ENCODE measurements around the gene UGP2. TPM values are rescaled to one million over a fixed set of nuclear protein-coding genes. Genes with fewer than 3 reads are reported as not detected.

The UGP2 gene
- total and polyA plus RNA-seq, 2 of the 8 experiments (the other 6 are each of a cell fraction or from before 2014, with no cell fraction given) = 278 to 956 TPM

DNA sequence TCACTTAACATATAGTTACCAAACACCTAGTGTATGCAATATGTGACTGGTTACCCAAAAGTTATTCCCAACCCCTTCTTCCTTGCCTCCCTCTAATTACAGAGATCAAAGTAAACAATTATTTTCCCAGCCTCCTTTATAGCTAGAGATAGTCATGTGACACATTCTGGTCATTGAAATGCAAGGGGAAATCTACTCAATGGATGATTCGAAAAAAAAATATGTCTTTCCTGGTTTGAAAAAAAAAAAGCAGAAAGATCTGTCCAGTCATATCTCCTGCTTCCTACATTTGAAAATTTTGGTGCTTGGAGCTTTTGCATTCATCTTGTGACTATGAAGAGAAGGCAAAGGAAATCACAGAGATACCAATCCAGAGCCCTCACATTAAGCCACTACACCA lies 27.6 kb upstream of the UGP2 start (continued):
- TF ChIP-seq HDAC2 (IDR thresholded peaks at IDR 0.05; ENCODE audit: borderline replicate concordance in 1 of 2, low read depth in 2 of 2, low read length in 2 of 2) = no peak

Measured in H1 (cell line).